Brain microvascular endothelial cell (primary cell): ENCODE data around the gene SF1.

Experiments
- DNase-seq: peaks from one replicate; pipeline ENCODE4 v3.0.0-alpha.2; 2020
- H3K27ac ChIP-seq: fragments of 250-450 bp; sonication (Bioruptor Pico); 2 replicates; pipeline ENCODE4 v1.5.1; 2020; ENCODE audit warnings: mild to moderate bottlenecking, moderate library complexity
- H3K27me3 ChIP-seq: fragments of 250-450 bp; sonication (Bioruptor Pico); replicated peaks from 2 replicates; pipeline ENCODE4 v1.5.1; 2020; ENCODE audit warnings: mild to moderate bottlenecking
- H3K36me3 ChIP-seq: fragments of 250-450 bp; sonication (Bioruptor Pico); replicated peaks from 2 replicates; pipeline ENCODE4 v1.5.1; 2020; ENCODE audit warnings: mild to moderate bottlenecking
- H3K4me3 ChIP-seq: 2 replicates; pipeline ENCODE4 v1.5.1; 2011; ENCODE audit warnings: low read depth, mild to moderate bottlenecking, control low read depth, low read length, moderate library complexity
- CTCF ChIP-seq: IDR thresholded peaks from 2 replicates; pipeline ENCODE4 v1.5.1; 2011; ENCODE audit warnings: low read depth, mild to moderate bottlenecking, moderate library complexity, low read length, control low read depth, inconsistent platforms; ENCODE audit errors: missing control alignments
- in situ Hi-C: cut with HindIII; loops from 2 replicates; pipeline ENCODE4 v1.10.0; 2017; ENCODE audit warnings: low sequenced_read_pairs, low pct_ligation_motif_present

SF1 gene

DNA sequence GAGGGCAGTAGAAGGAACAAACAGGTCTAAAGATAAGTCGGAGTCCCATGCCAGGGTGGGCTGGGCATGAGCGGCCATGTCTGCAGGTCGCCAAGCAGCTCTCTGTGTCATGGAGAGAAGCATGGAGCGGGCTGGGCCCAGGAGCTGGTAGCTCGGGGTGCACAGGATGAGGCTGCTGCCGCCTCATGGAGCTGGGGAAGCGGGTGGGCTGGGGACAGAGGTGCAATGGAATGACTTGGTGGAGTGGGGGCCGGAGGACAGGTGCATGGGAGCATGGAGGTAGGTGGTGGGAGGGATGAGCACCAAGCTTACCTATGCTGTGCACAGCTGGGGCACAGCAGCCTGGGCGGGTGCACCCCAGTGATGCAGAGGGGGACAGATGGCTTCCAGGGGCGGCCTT lies 58.9 kb downstream of the SF1 start:
- TF ChIP-seq CTCF = no peak
- Histone ChIP-seq H3K4me3 (no peak overlapping the region), H3K27ac (no peak overlapping the region), H3K27me3 (peaks cover 40% of the 10 kb centered on the region), H3K36me3 (no peaks in the 10 kb centered on the region)
- in situ Hi-C loops = no loop called here
- DNase-seq = no peak

DNA sequence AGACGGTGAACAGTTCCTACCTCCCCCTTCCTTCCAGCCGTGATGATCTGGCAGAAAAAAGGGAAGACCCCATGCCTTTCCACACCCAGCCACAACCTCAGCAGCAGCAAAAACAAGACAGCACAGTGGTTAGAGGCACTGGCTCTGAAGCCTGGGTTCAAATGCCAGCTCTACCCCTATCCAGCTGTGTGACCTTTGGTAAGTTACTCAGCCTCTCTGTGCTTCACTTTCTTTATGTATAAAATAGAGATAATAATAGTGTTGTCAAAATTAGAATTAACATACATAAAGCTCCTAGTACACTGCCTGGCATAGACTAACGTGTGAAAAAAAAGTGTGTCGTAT lies 59.6 kb downstream of the SF1 start:
- no peak overlapping the region for H3K4me3 ChIP-seq
- no peaks in the 10 kb centered on the region for H3K36me3 ChIP-seq
- no peak overlapping the region for H3K27ac ChIP-seq
- in situ Hi-C loops = no loop called here
- no peak for TF ChIP-seq CTCF
- peaks cover 43% of the 10 kb centered on the region for H3K27me3 ChIP-seq
- DNase-seq = no peak

DNA sequence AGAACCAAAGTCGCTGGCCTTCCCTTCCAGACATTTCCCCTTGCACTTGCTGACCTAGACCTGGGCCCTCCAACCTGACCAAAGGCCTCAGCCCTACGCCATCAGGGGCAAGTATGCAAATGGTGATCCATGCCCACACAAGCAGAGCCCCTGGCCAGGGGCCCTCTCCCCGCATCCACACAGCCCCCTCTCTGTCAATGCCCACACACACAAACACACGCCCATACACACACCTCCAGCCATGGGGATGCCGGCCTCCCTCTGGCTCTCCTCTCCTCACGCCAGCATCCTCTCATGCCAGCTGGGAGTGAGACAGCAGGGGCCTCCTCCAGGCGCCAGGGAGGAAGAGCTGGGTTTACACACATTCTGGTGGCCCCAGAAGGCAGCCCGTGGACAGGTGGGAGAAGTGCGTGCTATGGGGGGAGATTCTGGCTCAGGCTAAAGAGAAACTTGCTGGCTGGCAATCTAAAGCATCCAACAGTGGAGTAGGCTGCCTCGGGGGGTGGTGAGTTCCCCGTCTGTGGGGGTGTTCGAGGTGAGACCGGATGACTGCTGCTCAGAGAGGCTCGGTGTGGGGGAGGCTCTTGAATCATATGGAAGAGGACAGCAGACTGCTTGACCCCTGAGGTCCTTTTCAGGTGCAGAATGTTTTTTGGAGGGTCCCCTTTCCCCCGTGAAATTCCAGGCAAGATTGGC lies 60.1 kb downstream of the SF1 start:
- Histone ChIP-seq H3K27me3 (peaks cover 47% of the 10 kb centered on the region), H3K4me3 (no peak overlapping the region), H3K27ac (no peak overlapping the region), H3K36me3 (no peaks in the 10 kb centered on the region)
- no peak for DNase-seq
- no peak for TF ChIP-seq CTCF
- in situ Hi-C loops = no loop called here

- DNase-seq = no peak
- no peak for TF ChIP-seq CTCF
- in situ Hi-C loops = no loop called here
- Histone ChIP-seq H3K36me3 (no peaks in the 10 kb centered on the region), H3K27me3 (peaks cover 53% of the 10 kb centered on the region), H3K4me3 (no peak overlapping the region), H3K27ac (no peak overlapping the region)
Observed at GRCh38 chr11:64717268-64717578, 61.1 kb downstream of the SF1 start.

DNA sequence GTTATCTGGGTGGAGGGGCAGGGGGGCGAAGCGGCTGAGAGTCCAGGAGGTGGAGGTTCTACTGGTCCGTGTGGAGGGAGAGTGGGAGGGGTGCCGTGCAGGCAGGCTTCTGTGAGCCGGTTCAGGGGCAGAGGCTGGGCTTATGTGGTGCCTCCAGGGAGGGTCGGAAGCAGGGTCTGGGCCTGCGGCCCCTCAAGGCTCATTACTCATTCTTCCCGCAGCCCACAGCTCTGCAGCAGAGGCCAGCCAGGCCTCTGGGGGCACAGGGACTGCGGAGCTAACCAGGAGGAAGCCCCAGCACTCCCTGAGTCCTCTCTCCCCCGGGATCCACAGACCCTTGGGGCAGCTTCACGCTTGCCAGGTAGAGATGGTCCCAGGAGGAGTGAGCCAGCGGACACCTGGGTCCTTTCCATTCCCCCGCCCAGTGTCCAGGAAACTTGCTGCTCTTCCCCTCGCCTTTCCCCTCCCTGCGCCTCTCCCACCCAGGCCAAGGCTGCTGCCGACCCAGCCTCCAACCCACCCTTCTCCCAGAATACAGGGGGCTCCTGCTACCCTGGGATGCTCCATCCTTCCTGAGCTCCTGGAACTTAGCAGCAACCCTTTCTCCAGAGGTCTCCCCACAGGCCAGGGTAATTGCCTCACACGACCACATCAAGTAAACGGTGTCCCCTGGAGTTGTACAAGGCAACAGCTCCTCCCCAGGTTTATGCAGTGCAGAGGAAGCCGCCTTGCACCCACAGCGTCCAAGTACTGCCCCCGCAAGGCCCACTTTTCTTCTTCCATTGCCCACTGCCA lies 61.7 kb downstream of the SF1 start:
- H3K27me3 ChIP-seq = peaks cover 50% of the 10 kb centered on the region
- H3K36me3 ChIP-seq = no peaks in the 10 kb centered on the region
- no peak for TF ChIP-seq CTCF
- H3K4me3 ChIP-seq = no peak overlapping the region
- DNase-seq = no peak
- H3K27ac ChIP-seq = no peak overlapping the region
- in situ Hi-C loops = no loop called here
